UCSD-AML1 (cell line): ENCODE measurements around the gene PTPRG.

ENCODE experiments used
- DNase-seq: peaks from one replicate; lab custom pipeline; 2025; ENCODE audit not compliant: unreplicated experiment; lab: John Stamatoyannopoulos, UW

Gene PTPRG

DNA sequence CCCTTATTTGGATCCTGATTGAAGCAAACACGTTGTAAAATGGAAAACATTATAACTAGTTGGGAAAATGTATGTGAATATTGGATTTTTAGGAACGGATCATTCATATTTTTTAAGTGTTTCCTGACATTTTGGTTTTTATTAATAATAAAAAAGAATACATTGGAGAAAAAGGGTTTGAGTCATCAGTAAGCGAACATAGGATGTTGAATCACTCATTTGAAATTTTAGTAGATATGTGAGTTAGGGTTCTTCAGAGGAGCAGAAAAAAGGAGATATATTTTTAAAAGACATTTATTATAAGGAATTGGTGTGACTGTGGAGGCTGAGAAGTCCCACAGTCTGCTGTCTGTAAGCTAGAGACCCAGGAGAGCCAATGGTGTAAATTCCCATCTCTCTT lies 258.5 kb downstream of the PTPRG start:
- DNase-seq, result no peak

DNA sequence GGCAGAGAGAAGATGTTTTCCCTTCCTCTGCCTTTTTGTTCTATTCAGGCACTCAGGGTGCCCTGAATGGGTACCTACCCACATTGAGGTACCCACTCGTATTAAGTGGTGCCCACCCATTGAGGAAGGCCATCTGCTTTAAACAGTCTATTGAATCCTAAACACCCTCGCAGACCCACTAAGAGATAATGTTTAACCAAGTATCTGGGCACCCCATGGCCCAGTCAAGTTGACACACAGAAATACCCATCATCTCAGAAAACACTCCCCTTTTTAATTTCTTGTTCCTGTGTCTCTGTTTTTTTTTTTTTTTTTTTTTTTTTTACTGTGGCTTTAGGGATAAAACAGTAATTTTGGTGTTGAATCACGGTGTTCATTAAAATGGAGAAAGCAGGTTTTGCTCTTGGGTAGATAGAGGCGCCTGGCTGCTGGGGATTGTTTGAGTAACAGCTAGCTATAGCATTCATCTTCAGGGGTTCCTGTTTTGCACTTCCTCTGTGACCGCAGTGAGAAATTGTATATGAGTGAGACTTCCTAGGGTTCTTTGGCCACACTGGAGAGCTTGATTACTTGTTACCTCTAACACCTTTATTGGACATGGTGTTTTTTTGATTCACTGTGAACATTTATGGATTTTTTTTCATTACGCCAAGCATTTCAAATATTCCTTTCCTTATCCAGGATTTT lies 259.1 kb downstream of the PTPRG start:
- no peak for DNase-seq

GRCh38 chr3:61821823-61822251 lies 260.5 kb downstream of the PTPRG start:
- no peak for DNase-seq

- DNase-seq, result no peak
These were observed 261.2 kb downstream of the PTPRG start for GRCh38 chr3:61822588-61822987.

GRCh38 chr3:61824553-61825135 lies 263.3 kb downstream of the PTPRG start:
- no peak for DNase-seq

- DNase-seq, result no peak
These were observed 264.8 kb downstream of the PTPRG start for GRCh38 chr3:61826161-61826560.

DNA sequence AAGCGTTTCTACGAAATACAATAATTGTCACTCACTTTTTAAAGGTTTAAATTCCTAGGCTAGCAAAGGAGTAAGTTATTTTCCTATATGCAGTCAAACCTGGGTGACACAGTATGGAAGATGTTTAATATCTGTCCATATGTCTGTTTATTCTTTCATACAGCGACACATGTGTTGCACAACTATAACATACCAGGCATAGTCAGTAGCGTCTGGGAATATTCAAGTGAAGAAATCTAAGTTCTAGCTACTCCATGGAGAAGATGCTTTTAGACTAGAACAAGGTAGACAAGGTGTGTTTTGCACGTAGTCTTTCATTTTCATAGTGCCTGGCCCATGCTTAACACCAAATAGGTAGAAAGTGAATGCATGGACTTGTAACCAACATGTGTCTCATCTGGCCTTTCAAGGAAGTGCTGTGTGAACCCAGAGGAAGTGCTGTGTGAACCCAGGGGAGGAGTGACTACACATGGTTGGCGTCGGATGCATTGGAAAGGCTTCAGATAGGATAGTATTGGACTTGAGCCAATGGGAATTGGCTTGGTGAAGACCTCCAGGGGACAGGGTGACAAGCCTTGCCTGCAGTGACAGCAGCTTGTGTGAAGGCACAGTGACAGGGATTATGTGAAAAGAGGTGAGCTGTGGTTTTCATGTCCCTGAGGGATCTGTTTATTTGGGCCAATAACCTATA lies 267.0 kb downstream of the PTPRG start:
- no peak for DNase-seq

DNA sequence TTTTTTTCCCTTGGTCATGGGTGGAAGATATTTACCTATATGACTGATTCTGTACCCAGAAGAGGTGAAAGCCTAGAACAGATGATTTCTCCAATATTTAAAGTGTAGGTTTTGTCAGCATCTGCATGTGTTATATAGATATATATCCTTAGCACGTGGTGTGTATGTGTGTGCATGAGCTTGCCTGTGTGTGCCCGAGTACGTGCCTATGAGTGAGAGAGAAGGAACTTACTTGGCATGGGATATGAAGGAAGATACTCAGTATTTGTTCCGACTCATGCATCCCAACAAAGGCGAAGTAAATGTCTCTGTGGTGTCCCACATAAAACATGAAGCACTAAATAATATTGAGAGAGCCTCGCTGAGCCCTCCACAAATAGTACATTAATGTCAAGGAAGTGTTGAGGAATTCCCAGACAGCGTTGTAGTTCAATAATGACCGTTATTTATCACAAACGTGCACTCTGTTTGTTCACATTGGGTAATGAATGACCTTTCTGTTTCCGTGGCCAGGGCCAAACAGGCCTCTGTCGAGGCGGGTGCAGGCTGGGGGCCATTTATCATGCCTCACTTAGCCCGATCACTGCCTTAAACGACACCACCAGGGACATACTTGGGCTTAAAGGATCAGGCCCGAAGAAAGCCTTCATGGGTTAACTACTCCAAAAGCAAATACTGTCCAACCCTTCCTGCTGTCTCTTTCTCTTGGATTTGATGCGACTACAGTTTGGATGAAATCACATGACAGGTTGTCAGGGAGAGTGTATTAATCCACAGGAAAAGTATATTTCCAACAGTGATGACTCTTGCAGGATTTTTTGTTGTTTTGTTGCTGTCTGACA lies 267.7 kb downstream of the PTPRG start:
- no peak for DNase-seq

GRCh38 chr3:61829722-61830350 lies 268.5 kb downstream of the PTPRG start:
- no peak for DNase-seq

- no peak for DNase-seq
These were observed 270.6 kb downstream of the PTPRG start for GRCh38 chr3:61831973-61832372.

- no peak for DNase-seq
These were observed 271.2 kb downstream of the PTPRG start for GRCh38 chr3:61832375-61833229.

DNA sequence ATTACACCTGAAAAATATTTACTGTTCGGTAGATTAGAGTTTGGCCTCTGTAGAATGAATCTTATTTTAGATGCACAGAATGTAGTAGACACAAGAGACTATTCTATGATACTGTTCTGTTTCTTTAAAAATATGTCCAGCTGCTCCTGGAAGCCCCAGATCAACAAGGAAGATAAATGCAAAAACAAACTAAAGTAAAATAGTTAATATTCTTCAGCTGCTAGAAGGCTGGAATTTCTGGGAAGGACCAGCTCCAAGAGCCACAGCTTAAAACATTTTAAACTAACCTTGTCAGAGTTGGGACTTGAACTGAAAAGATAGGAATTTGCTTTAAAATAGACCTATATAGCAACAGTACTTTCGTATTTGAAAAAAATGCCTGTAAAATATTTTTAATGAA lies 277.9 kb downstream of the PTPRG start:
- no peak for DNase-seq

GRCh38 chr3:61841111-61841845 lies 279.9 kb downstream of the PTPRG start:
- DNase-seq, result no peak

DNA sequence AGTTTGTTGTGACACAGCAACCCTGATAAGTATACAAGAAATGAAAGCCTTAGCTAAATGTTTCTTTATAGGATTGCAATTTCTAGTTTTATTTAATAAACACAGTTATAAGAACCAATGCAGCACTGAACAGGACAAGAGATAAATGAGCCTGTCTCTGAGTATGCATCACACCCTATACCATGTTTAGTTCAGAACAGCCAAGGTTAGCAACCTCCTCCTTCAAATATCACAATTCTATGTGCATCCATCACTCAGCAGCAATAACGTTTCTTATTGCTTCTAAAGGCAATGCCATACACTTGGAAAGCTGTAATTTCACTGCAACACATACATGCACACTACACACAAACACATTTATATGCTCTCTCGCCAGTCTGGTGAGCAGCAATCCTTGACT lies 280.6 kb downstream of the PTPRG start:
- no peak for DNase-seq

GRCh38 chr3:61844346-61844745 lies 283.0 kb downstream of the PTPRG start:
- DNase-seq, result no peak

GRCh38 chr3:61846488-61846887 lies 285.1 kb downstream of the PTPRG start:
- DNase-seq, result no peak

DNA sequence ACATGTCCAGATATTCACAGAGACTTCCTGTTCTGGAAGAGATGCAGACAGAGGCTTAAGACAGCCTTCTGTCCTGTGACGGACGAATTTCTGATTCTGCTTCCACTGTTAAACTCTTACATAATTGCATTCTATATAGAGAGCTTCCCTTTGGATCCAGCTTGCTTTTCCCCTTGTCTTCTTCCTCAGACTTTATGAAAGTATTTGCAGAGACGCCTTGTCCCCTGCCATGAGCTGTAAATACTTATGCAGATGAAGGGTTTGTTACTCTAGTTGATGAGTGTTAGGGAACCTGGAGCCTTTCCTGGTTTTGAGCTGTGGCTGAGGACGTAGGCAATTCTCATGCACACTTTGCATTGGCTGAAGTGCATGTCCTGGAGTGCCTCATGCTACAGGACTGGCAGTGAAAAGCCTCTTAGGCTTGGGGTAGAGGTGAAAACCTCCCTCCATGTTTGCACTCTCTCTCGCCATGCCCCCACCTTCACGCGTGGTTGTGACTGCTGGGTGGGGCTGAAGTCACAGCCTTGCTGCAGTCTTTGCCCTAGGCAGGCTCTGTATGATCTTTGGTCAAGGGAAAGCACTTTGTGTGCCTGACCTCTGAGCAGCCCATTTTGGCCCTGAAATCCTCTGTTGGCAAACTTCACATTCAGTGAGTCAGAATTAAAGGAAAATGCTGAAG lies 286.6 kb downstream of the PTPRG start:
- no peak for DNase-seq

- no peak for DNase-seq
These were observed 287.5 kb downstream of the PTPRG start for GRCh38 chr3:61848885-61849284.

DNA sequence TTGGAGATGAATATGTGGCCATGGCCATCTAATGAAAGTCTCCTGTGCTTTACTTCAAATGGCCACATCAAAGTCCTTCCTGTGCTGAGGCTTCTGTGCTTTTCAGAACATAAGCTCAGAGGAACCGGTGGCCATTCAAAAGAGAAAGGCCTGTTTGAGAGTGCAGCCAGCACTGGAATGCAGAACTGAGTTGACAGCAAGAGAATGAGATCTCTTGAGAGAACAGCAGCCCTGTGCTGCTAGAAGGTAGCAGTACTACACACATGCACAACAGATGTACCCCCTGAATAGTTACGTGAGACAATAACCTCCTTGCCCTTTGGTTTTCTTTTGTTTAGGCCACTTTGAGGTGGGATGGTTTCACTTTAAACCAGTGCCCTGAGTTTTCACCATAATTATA lies 292.5 kb downstream of the PTPRG start:
- DNase-seq, result no peak
